NCI-H2196 (cell line): Measurements from ENCODE around the gene CEP131.
A peak's percentile ranks its signal among the peaks of the same experiment; 100 is the strongest.
"Not testable (repeated sequence)": the region's sequence is repeated elsewhere in the genome, so short reads cannot be mapped to it uniquely, and the experiment has no call there.

Source experiments
- DNase-seq: peaks from one replicate; lab custom pipeline; 2025; ENCODE audit not compliant: unreplicated experiment; lab: John Stamatoyannopoulos, UW

Gene CEP131

GRCh38 chr17:81228834-81229665 lies 6.3 kb upstream of the CEP131 start:
- DNase-seq, result no peak

DNA sequence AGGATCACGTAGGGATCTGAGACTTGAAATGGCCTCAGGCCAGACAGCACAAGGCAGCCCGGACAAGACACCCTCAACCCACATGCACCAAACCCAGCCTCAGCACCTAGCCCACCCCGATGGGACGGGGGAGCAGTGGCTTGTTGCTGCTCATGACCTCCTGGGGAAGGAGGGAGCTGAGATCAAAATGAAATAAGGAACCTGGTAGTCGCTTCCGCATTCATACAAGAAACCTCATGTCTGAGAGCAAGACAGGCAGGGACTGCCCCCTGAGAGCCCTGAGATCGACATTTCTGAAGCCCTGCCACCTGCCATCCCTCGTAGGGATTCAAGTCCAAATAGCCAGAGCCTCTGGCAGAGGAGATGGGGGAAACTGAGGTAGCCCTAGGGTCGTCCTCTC lies 5.7 kb upstream of the CEP131 start:
- DNase-seq, result no peak

DNA sequence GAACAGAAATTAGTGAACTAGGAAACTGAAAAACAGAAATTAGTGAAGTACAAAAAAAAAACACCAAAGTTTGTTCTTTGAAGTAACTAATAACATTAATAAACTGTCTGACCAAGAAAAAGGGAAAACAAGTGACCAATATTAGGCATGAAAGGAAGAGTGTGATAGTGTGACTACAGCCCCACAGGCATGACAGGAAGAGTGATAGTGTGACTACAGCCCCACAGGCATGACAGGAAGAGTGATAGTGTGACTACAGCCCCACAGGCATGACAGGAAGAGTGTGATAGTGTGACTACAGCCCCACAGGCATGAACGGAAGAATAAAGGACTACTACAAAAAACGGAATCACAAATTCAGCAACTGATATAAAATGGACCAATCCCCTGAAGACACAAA lies 4.9 kb upstream of the CEP131 start:
- not testable (repeated sequence) for DNase-seq

DNA sequence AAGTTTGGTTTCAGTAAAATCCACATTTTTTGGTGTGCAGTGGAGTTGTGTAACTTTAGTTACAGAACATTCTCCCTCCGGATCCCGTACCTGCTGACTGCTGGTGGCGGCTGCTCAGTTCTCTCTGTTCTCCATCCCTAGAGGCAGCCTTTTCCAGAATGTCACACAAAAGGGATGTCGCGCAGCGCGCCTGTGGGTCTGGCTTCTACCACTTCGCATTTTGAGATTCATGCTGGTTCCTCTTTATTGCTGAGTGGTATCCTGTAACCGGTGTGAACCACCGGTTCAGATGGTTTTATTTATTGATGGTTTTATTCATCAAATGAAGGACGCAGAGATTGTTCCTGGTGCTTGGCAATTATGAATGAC lies 981 bp upstream of the CEP131 start:
- peak; percentile 51 for DNase-seq

- DNase-seq, result no peak
Measured at GRCh38 chr17:81222620-81222905, 202 bp downstream of the CEP131 start.

- no peak for DNase-seq
Measured at GRCh38 chr17:81221842-81222619, 734 bp downstream of the CEP131 start.

GRCh38 chr17:81221371-81221841 lies 1.4 kb downstream of the CEP131 start:
- no peak for DNase-seq

DNA sequence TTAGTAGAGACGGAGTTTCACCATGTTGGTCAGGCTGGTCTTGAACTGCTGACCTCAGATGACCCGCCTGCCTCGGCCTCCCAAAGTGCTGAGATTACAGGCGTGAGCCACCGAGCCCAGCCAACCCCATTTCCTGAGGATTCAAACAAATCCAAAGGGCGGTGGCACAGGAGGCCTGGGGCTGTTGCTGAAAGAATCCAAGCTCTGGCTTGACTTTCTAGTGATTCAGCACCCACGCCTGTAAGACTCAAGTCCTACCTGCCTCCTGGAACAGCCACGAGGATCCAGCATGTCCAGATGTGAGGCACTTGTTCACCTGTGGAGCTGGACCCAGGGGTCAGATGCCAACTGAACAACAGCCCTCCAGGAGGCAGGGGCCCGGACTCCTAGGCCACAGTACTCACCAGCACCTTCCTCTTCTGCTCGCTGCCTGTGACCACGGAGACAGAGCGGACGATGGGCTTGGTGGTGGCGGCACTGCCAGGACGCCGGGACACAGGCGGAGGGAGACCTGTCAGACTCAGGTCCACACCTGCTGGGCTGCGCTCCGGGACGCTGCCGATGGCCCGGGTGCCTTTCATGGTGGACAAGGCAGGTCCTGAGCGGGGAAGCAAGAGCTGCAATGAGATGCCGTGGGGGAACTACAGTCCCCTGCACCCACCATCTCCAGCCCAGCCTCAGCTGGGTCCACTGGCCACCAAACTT lies 3.1 kb downstream of the CEP131 start:
- no peak for DNase-seq

GRCh38 chr17:81218991-81219390 lies 3.8 kb downstream of the CEP131 start:
- no peak for DNase-seq

DNA sequence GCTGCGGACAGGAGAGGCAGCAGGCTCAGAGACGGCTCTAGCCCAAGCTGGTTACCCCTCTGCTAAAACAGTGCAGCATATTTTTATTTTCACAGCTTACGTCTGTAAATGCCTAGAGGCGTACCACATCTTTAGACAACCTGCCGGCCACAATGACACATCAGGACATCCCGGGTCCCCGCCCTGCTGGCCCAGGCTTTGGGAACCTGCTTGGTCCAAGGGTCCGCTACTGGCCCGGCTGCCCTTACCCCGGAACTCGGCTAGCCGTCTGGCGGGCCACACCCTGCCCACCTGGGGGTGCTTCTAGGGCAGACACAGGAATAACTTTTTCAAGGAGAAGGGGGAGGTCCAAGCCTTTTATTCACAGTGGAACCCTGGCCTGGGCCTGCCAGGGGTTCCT lies 4.3 kb downstream of the CEP131 start:
- no peak for DNase-seq

DNA sequence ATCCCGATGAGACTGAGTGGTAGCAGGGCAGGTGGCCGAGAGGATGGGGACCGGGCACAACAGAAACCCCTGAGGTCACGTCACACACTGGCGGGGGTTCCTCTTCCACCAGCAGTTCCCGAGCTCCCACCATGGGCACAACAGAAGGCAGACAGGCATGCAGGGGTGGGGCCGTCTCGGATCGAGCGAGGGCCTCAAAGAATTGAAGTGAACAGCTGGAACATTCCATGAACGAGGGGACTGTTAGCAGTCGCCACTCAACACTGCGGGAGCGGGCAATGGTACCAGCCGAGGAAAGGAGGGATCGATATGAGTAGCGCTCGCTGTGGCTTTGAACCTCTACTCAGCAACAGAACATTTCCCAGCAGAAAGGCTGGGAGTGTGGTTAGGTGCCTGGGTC lies 5.3 kb downstream of the CEP131 start:
- DNase-seq, result no peak

DNA sequence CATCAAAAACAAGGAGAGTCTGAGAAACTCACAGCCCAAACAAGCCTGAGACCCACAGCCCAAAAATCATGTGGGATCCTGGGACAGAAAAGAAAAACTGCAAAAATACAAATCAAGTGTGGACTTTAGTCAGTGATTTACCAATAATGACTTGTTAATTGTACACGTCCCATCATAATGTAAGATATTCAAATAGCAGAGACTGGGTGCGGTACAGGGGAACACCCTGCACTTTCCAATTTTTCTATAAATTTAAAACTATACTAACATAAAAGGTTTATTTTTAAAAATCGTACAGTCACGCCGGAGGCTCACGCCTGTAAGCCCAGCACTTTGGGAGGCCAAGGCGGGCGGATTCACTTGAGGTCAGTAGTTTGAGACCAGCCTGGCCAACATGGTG lies 8.8 kb downstream of the CEP131 start:
- DNase-seq, result no peak

- DNase-seq, result no peak
Measured at GRCh38 chr17:81212365-81212764, 10.4 kb downstream of the CEP131 start.

DNA sequence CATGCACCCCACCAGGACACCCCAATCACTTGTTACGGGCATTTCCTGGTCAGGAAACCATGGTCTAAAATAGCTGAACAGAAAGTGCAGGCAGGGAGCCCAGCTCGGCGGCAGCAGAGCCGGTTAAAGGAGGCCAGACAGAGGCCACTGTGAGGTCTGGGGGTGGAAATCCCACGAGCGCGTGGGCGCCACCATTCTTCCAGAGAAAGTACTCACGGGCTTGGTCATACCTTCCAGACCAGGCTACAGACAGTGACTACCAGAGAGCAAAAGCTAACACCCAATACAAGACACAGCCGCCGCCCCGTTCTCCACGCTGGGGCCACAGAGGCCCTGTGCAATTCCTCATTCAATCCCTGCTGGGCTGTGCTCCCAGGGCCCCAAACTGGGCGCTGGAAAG lies 11.9 kb downstream of the CEP131 start:
- no peak for DNase-seq

GRCh38 chr17:81210466-81210865 lies 12.3 kb downstream of the CEP131 start:
- DNase-seq, result no peak

GRCh38 chr17:81209141-81209540 lies 13.6 kb downstream of the CEP131 start:
- no peak for DNase-seq

- no peak for DNase-seq
Measured at GRCh38 chr17:81208651-81209050, 14.1 kb downstream of the CEP131 start.

DNA sequence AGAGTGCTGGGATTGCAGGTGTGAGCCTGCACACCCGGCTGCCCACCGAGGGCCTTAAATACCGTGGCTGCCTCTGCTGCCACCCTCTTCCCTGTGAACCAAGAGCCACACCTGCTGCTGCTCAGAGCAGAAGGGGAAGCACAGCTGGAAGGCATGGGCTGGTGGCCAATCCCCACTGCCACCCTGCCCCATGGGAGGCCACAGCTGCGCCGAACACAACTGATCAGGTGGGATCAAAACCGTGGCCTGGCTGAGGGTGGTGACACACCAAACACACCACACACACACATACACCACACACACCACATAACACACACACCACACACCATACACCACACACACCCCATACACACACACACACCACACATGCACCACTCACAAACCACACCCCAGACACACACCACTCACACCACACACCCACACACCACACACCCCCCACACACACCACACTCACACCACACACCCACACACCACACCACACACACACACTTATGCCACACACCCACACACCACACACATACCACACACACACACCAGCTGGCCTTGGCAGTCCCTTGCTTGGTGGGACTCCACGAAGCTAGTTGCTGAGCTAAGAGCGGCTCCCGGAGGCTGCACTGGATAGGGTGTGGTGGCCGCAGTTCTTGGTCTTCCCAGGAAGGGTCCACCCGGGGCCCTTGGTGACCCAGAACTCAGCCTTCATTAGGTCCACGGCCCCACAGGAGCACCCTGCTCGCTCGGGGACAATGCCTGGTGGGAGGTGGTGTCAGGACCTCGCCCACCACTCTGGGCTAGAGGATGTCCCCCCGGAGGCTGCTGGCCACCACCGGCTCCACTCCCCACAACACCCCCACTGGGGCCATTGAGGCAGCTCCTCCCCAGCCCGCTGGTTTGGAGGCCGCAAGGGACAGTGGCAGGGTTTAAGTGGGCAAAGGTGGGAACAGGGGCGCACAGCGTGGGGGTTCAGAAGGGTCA lies 14.9 kb downstream of the CEP131 start:
- peak; percentile 53 for DNase-seq

DNA sequence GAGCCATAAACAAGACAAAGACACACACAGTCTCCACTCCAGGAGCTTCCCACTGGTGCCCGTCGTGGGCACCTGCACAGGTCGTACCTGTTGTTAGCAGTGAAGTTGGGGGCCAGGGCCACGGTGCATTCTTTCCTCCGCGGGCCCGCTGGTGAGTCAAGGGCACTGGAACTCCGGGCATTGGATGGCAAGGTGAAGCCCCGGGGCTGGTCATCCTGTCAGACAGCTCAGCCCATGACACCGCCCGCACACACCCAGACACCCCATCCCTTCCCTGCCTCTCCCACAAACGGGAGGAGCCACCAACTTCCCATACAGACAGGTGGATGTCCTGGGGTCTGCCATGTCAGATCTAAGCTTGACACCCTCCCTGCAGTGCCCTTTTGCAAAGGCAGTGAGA lies 16.1 kb downstream of the CEP131 start:
- DNase-seq, result no peak

DNA sequence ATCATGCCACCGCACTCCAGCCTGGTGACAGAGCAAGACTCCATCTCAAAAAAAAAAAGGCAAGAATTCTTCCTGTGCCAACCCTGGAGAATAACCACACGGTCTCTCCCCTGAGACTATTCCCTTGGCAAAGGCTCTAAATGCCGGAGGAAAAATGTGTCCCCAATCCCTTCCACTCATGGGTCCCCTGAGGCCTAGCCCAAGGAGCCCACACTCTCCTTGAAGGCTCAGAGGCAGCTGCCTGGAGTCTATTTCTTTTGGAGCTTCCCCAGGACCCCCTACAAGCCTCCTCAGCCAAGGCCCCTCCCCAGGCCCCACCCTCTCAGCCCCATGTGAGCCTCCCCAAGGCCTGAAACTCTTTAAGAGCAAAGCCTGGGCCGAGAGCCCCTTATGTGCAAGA lies 16.6 kb downstream of the CEP131 start:
- no peak for DNase-seq

GRCh38 chr17:81204578-81204977 lies 18.2 kb downstream of the CEP131 start:
- no peak for DNase-seq
